Kidney (tissue), 14 donors: Measurements from ENCODE around the gene LDLRAD3. TPM values are rescaled to one million over a fixed set of nuclear protein-coding genes. Genes with fewer than 3 reads are reported as not detected.

ENCODE experiments used
- DNase-seq, 5 donors: peaks; one replicate each; pipeline ENCODE4 v3.0.0-alpha.2; 2013 to 2020
- FAIRE-seq: peaks from 2 replicates; lab custom pipeline; 2012; peaks lifted over from hg19 to GRCh38; lab: Jason Lieb, UNC
- H3K27ac ChIP-seq, 2 donors: one replicate each; pipeline ENCODE4 v1.7.0; 2013; ENCODE audit warnings: low read depth in 2 of 2, low read length in 2 of 2, inconsistent platforms in 1 of 2
- H3K27me3 ChIP-seq: one replicate; pipeline ENCODE4 v1.7.1; 2013; ENCODE audit warnings: low read length, inconsistent platforms; ENCODE audit not compliant: control insufficient read depth, insufficient read depth
- H3K36me3 ChIP-seq, 3 donors: one replicate each; pipeline versions ENCODE4 v1.7.0 to v1.7.1; 2013; ENCODE audit warnings: low read length in 3 of 3, control low read depth in 1 of 3, inconsistent platforms in 1 of 3; ENCODE audit not compliant: insufficient read depth in 3 of 3, control insufficient read depth in 2 of 3
- H3K4me1 ChIP-seq, 3 donors: one replicate each; pipeline versions ENCODE4 v1.7.0 to v1.7.1; 2013; ENCODE audit warnings: low read length in 3 of 3, inconsistent platforms in 1 of 3, low read depth in 1 of 3; ENCODE audit not compliant: control insufficient read depth in 2 of 3, insufficient read depth in 2 of 3
- H3K4me3 ChIP-seq, 3 donors: one replicate each; pipeline versions ENCODE4 v1.7.0 to v1.8.1; 2013; ENCODE audit warnings: low read length in 3 of 3, control low read depth in 1 of 3, inconsistent platforms in 1 of 3
- H3K9ac ChIP-seq, 3 donors: one replicate each; pipeline versions ENCODE4 v1.7.0 to v1.7.1; 2013; ENCODE audit warnings: low read length in 3 of 3, control low read depth in 1 of 3, inconsistent platforms in 1 of 3
- H3K9me3 ChIP-seq, 3 donors: one replicate each; pipeline versions ENCODE4 v1.7.0 to v1.7.1; 2013; ENCODE audit warnings: low read length in 3 of 3, control low read depth in 1 of 3, inconsistent platforms in 1 of 3; ENCODE audit not compliant: control insufficient read depth in 2 of 3, insufficient read depth in 1 of 3
- intact Hi-C: fragments of 100-400 bp; cut with DNase I; formaldehyde crosslinking; loops from one replicate; pipeline ENCODE4 v1.11.1; 2022
- polyA plus RNA-seq: library from polyadenylated mRNA; stranded (reverse); fragments of 350-450 nt; fragmentation: Illumina TruSeq; extraction: RNeasy Lipid Tissue Mini Kit (QIAGEN cat#74804); gene quantifications from one replicate; pipeline ENCODE4 v1.2.3, GENCODE V29; 2014; ENCODE audit warnings: low read depth, low replicate concordance; ENCODE audit not compliant: insufficient read depth
- total RNA-seq: library from RNA; stranded (reverse); fragmentation: NEBNext Ultra II Directional; extraction: Animal tissue kit (Norgen Biotek cat#: 25700); gene quantifications from one replicate; pipeline ENCODE4 v1.2.1, GENCODE V29; 2021
- TF ChIP-seq, protein P1 (sequence below): IDR thresholded peaks from 3 replicates; pipeline ENCODE4 v1.5.1; 2012; ENCODE audit warnings: mild to moderate bottlenecking, moderate library complexity, borderline replicate concordance; ENCODE audit not compliant: insufficient read depth; ENCODE audit errors: extremely low read depth
- donor health status: control.
- donor health status: control.
- donor health status: control.
- donor health status: control.
- donor health status: control.
- donor health status: DM: yes; HTN: yes; CAD: no.
- donor health status: Normal renal cell carcinoma (clear cell type).

Gene LDLRAD3
- total and polyA plus RNA-seq, 2 donors from 2014 or later: 1.2 to 14.2 TPM

DNA sequence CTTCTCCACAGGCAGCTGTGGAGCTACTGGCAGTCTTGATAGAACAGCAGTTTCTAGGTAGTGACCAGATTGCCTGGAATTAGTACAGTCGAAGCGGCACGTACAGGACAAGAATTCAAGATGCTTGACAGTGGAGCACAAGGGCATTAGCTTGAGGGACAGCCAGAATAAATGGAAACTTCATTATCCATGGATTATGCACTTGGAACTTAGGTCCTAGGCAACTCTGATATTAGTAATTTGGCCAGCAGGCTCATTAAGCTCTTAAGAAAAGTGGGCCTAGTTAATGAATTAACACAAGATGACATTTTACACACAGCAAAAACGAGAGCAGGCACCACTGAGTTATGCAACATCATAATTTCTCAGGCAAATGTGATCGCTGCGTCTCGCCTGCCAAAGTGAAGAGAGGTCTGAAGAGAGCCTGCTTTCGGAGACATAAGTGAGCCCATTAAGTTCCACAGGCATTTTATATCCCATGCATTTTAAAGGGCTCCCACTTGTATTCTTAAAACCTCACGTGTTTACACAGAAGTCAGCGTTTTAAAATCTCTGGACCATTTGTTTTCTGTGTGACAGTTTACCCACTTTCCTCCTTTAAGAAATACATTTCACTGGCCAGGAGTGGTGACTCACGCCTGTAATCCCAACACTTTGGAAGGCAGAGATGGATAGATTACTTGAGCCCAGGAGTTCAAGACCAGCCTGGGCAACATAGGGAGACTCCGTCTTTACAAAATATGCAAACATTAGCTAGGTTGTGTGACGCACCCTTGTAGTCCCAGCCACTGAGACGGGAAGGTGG lies 279.2 kb downstream of the LDLRAD3 start:
- Histone ChIP-seq H3K27me3 (no peaks in the 10 kb centered on the region), H3K9me3 (no peaks in the 10 kb centered on the region), H3K4me1 (peaks cover 2 to 7% (median 2%) of the 10 kb centered on the region in 3 donors), H3K36me3 (no peaks in the 10 kb centered on the region), H3K27ac (peak overlapping the region in 1 of 2 donors; percentile 66), H3K4me3 (peak overlapping the region in 1 of 3 donors; percentile 16), H3K9ac (peak overlapping the region in 1 of 3 donors; percentile 6)
- TF ChIP-seq, protein P1, sequence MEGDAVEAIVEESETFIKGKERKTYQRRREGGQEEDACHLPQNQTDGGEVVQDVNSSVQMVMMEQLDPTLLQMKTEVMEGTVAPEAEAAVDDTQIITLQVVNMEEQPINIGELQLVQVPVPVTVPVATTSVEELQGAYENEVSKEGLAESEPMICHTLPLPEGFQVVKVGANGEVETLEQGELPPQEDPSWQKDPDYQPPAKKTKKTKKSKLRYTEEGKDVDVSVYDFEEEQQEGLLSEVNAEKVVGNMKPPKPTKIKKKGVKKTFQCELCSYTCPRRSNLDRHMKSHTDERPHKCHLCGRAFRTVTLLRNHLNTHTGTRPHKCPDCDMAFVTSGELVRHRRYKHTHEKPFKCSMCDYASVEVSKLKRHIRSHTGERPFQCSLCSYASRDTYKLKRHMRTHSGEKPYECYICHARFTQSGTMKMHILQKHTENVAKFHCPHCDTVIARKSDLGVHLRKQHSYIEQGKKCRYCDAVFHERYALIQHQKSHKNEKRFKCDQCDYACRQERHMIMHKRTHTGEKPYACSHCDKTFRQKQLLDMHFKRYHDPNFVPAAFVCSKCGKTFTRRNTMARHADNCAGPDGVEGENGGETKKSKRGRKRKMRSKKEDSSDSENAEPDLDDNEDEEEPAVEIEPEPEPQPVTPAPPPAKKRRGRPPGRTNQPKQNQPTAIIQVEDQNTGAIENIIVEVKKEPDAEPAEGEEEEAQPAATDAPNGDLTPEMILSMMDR: no peak
- no peak for DNase-seq
- no peak for FAIRE-seq
- intact Hi-C loops: no loop called here

DNA sequence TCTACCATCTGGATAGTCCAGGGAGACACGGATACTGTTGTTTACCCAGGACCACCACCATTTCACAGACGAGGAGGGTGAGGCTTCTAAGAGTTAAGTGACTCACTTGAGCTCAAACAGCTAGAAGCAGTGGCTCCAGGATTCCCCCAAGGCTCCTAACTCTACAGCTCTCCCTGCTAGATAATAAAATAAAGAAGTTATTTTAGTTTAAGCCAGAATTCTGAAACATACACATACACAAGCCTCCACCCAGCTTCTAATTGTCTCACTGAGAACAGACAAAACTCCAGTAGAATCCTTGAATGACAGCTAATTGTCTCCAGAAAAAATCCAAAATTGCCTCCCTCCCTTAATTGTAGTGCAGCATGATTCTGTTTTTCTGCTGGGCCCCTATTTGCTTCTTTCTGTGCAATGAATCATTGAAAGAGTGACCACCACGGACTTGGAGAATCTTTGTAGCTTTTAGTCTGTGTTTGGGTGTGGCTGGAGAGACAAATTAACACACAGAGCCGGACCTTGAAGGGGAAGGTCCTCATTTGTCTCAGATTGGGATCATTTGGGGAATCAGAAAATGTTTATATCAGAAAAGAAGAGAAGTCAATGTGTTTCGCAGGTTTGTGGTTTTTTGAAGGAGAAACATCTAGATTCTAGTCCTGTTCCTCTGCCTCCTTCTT lies 280.5 kb downstream of the LDLRAD3 start:
- intact Hi-C loops: no loop called here

DNA sequence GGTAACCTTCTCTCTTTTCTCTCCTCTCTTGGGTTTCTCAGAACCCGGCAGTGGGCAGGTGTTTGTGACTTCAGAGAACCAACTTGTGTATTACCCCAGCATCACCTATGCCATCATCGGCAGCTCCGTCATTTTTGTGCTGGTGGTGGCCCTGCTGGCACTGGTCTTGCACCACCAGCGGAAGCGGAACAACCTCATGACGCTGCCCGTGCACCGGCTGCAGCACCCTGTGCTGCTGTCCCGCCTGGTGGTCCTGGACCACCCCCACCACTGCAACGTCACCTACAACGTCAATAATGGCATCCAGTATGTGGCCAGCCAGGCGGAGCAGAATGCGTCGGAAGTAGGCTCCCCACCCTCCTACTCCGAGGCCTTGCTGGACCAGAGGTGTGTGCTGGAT lies 283.2 kb downstream of the LDLRAD3 start:
- no peak for DNase-seq
- TF ChIP-seq, protein P1: no peak
- H3K36me3 ChIP-seq: no peaks in the 10 kb centered on the region
- H3K4me1 ChIP-seq: peaks cover 2 to 22% (median 3%) of the 10 kb centered on the region in 3 donors
- H3K9me3 ChIP-seq: no peaks in the 10 kb centered on the region
- no peaks in the 10 kb centered on the region for H3K27me3 ChIP-seq
- no peak overlapping the region for H3K27ac ChIP-seq
- no peak for FAIRE-seq
- no peak overlapping the region for H3K4me3 ChIP-seq
- intact Hi-C loops: no loop called here
- no peak overlapping the region for H3K9ac ChIP-seq

More for the DNA sequence above, 280.5 kb downstream of the LDLRAD3 start:
- H3K9me3 ChIP-seq: no peaks in the 10 kb centered on the region
- peaks cover 2 to 7% (median 2%) of the 10 kb centered on the region in 3 donors for H3K4me1 ChIP-seq
- no peak for FAIRE-seq
- H3K27me3 ChIP-seq: no peaks in the 10 kb centered on the region
- no peaks in the 10 kb centered on the region for H3K36me3 ChIP-seq
- H3K9ac ChIP-seq: no peak overlapping the region
- no peak for DNase-seq
- H3K4me3 ChIP-seq: no peak overlapping the region
- no peak overlapping the region for H3K27ac ChIP-seq
- TF ChIP-seq, protein P1: no peak
